HG03432 (cell line): ENCODE measurements around the gene DDIT4.
A peak's percentile ranks its signal among the peaks of the same experiment; 100 is the strongest.
"Not testable (repeated sequence)": the region's sequence is repeated elsewhere in the genome, so short reads cannot be mapped to it uniquely, and the experiment has no call there.

ENCODE experiments used
- ATAC-seq: cut with Tn5 transposase; IDR thresholded peaks from one replicate; pipeline ENCODE4 v1.9.1; 2021; ENCODE audit warnings: mild to moderate bottlenecking, moderate library complexity; ENCODE audit not compliant: unreplicated experiment

DDIT4 gene, protein sequence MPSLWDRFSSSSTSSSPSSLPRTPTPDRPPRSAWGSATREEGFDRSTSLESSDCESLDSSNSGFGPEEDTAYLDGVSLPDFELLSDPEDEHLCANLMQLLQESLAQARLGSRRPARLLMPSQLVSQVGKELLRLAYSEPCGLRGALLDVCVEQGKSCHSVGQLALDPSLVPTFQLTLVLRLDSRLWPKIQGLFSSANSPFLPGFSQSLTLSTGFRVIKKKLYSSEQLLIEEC

GRCh38 chr10:72273410-72274212, at the start of gene DDIT4:
Gene DDIT4 (plus strand): TSS chr10:72273924. CDS start chr10:72274217, 293 bp downstream.
- ATAC-seq, result peak; percentile 82

DNA sequence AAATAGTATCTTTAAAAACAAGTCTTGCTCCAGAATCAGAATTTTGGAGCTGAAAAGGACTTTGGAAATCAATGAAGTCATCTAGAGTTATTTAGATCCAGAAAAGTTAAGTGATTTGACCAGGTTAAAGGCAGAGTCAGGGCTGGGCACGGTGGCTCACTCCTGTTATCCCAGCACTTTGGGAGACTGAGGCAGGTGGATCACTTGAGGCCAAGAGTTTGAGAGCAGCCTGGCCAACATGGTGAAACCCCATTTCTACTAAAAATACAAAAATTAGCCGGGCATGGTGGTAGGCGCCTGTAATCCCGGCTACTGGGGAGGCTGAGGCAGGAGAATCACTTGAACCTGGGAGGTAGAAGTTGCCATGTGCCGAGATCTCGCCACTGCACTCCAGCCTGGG, 49.5 kb upstream of the DDIT4 start:
- not testable (repeated sequence) for ATAC-seq

- ATAC-seq, result no peak
These were observed 47.2 kb upstream of the DDIT4 start for GRCh38 chr10:72226418-72227027.

GRCh38 chr10:72227826-72228225, 45.9 kb upstream of the DDIT4 start:
- ATAC-seq, result no peak

DNA sequence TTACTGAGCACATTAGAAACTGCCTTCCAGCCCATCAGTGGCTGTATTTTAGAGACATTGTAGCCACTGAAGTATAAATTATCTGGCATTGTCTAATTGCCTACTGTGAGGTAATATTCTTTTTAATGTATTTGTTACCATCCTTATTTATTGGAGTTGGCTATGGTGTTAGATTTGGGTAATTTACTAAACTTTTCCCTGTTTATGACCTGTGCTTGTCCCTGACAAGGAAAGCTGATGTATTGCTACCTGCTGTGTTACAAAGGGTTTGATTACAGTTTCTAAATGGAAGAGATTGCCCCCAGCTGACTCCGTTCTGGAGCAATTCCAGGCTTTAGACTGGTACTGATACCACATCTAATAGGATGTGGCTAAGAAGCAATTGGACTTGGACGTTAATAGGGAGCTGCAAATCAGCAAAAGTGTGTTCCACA, 45.4 kb upstream of the DDIT4 start:
- no peak for ATAC-seq

- no peak for ATAC-seq
These were observed 44.2 kb upstream of the DDIT4 start for GRCh38 chr10:72229261-72230251.

DNA sequence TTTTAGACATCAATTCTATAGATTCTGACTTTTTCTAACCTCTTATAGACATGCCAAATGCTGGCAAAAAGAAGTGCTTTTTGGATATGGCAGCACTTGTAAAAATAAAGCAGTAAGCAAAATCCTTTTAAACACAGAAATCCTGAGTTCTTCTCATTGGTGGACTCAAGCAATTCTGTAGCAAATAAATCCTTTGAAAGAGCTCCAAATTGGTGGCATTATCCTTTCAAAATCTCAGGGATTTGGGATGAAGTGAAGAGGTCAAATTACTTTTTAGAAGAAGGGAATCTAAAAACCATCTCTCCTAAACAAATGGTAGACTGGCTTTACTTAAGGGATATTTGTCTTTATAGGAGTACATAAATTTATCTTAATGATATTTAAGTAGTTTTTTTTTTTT, 40.1 kb upstream of the DDIT4 start:
- no peak for ATAC-seq

- ATAC-seq, result no peak
These were observed 39.1 kb upstream of the DDIT4 start for GRCh38 chr10:72234560-72235095.

DNA sequence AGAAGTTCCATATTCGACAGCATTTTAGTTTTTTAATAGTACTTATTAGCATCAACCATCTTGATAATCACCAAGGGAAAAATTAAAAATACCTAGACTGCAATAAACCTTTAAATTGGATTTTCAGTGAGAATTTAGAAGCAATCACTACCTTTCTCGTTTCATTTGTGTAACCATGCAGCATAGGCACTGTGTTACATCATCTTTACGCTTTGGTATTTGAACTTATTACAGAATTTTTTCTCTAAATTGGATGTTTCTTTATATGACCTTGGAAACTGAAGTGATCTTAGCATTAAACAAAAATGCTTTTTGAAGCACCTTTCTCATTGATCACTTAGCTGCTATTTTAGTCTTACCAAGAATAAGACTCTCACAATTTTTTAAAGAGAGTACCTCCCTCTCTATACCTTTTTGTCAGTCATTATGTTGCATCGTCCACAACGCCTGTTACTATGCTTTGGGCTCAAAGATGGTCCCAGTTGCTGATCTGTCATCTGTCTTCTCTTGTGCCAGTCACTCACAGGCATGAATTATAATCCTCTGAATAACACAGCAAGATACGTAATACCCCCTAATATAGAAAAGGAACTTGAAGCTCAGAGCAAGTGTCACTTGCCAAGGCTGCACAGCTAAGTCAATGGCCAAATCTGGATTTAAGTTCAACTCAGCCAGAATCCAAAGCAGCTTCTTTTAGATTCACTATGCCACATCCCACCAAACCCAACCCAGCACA, 38.0 kb upstream of the DDIT4 start:
- ATAC-seq, result no peak

DNA sequence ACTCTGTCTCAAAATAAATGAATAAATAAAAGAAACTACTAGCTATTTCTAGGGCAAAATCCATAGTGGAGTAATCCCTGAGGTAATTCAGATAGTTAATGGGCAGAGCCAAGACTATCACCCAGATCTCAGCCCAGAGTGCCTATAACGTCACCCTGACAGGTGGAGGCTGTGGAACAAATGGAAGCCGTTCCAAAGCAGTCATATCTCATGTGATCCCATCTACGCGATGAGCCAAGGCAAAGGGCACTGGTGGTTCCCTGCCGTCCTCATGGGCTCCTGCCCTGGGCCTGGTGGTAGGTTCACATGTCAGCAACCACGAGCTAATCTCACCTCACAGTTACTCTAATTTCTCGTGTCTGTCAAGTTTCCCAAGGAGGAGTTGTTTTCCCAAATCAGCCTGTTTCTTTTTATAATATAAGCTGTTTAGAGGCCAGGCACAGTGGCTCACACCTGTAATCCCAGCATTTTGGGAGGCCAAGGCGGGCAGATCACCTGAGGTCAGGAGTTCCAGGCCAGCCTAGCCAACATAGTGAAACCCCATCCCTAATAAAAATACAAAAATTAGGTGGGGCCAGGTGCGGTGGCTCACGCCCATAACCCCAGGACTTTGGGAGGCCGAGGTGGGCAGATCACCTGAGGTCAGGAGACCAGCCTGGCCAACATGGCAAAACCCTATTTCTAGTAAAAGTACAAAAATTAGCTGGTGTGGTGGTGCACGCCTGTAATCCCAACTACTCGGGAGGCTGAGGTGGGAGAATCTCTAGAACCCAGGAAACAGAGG, 35.1 kb upstream of the DDIT4 start:
- no peak for ATAC-seq

DNA sequence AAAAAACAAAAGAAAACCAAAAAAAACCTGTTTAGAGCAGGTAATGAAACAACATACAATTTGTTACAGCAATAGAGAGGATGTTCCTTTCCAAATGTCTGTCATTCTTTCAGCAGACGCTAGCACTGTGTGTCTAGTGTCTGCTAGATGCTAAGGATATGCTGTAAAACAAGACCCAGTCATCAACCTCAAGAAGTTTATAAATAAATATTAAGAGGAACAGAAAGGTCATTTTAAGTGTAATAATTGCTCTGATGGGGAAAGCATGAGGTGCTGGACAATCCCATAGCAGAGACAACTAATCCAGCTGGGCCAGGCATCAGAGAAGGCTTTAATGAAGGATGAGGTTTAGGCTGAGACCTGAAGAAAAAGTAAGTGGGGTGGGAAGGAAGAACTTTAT, 34.3 kb upstream of the DDIT4 start:
- ATAC-seq, result no peak

DNA sequence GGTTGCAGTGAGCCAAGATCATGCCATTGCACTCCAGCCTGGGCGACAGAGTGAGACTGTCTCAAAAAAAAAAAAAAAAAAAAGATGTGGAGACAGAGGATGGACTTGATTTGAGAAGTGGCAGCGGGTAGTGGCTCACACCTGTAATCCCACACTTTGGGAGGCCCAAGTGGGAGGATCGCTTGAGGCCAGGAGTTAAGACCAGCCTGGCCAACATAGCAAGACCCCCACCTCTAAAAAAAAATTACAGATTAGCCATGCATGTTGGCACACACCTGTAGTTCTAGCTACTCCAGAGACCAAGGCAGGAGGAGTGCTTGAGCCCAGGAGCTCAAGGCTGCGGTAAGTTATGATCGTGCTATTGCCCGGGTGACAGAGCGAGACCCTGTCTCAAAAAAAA, 33.4 kb upstream of the DDIT4 start:
- ATAC-seq, result no peak

GRCh38 chr10:72241691-72242252, 32.0 kb upstream of the DDIT4 start:
- no peak for ATAC-seq

GRCh38 chr10:72242675-72243074, 31.0 kb upstream of the DDIT4 start:
- ATAC-seq, result no peak

GRCh38 chr10:72243822-72244437, 29.8 kb upstream of the DDIT4 start:
- ATAC-seq, result no peak

DNA sequence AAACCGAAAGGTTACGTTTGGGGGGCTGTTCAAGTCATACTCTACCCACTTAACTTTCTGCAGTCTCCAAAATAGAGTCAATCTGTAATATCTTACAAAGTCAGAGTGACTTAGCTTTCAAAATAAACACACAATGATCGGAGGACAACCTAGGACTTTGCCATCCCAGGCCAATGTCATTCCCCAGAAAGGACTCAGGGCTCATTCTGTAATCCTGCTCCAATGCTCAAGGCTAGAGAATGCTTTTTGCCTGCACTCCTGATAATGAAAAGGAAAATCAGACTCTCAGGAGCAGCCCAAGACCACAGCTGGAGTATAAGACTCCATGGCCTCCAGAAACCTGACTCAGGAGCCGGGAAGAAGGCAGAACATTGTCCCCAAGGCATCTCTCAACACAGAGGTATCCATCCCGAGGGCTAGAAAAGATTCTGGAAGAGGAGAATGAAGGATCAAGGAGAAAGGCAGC, 29.1 kb upstream of the DDIT4 start:
- ATAC-seq, result no peak

GRCh38 chr10:72245949-72246525, 27.7 kb upstream of the DDIT4 start:
- no peak for ATAC-seq
